GM21737 (cell line): ENCODE measurements around the gene MYO1A.
"Not testable (repeated sequence)": the region's sequence is repeated elsewhere in the genome, so short reads cannot be mapped to it uniquely, and the experiment has no call there.

Experiments used
- ATAC-seq: cut with Tn5 transposase; IDR thresholded peaks from one replicate; pipeline ENCODE4 v1.9.1; 2021; ENCODE audit warnings: mild to moderate bottlenecking, moderate library complexity; ENCODE audit not compliant: unreplicated experiment

MYO1A gene

DNA sequence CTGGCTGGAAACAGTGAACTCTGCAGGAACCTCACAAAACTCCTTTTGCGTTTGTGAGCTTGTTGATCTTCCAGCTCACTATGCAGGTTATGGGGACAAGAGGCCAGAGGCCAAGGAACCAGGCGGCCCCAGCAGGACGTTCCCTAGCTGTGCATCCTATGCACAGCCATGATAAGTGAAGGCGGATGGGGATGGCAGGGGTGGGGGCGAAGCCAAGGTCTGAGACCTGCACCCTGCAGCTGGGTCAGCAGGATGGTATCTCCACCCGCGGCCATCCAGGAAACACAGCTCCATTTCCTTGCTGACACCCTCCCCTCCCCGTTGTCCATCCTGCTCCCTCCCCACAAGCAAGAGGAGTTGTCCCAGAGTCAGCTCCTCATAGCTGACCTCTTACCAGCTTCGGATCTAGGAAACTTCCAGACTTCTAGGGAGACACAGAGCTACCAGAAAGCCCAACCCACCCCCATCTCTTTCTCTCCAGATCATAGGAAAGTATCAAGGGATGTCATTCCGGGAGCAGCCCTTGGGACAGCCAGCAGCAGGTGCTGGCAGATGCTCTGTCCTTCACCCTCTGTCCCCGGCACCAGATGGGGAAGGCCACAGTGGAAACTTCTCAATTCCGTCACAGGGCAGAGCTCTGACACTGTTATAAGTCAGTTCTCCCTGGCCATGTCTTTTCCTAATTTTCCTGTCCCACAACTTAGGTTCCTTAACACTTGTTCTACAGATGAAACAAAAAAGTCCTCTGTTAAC is 53.0 kb downstream of the MYO1A start:
- ATAC-seq: no peak

DNA sequence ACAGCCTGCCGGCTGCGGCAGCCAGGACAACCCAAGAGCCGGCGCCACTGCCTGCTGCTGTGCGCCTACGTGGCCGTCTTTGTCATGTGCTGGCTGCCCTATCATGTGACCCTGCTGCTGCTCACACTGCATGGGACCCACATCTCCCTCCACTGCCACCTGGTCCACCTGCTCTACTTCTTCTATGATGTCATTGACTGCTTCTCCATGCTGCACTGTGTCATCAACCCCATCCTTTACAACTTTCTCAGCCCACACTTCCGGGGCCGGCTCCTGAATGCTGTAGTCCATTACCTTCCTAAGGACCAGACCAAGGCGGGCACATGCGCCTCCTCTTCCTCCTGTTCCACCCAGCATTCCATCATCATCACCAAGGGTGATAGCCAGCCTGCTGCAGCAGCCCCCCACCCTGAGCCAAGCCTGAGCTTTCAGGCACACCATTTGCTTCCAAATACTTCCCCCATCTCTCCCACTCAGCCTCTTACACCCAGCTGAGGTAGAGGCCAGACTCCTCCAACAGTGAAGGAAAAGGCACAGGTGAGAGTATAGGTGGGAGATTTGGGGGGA is 53.9 kb downstream of the MYO1A start:
- ATAC-seq: no peak

DNA sequence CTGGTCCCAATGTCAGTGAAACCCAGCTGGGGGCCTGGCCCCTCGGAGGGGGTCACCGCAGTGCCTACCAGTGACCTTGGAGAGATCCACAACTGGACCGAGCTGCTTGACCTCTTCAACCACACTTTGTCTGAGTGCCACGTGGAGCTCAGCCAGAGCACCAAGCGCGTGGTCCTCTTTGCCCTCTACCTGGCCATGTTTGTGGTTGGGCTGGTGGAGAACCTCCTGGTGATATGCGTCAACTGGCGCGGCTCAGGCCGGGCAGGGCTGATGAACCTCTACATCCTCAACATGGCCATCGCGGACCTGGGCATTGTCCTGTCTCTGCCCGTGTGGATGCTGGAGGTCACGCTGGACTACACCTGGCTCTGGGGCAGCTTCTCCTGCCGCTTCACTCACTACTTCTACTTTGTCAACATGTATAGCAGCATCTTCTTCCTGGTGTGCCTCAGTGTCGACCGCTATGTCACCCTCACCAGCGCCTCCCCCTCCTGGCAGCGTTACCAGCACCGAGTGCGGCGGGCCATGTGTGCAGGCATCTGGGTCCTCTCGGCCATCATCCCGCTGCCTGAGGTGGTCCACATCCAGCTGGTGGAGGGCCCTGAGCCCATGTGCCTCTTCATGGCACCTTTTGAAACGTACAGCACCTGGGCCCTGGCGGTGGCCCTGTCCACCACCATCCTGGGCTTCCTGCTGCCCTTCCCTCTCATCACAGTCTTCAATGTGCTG is 54.6 kb downstream of the MYO1A start:
- ATAC-seq: no peak

DNA sequence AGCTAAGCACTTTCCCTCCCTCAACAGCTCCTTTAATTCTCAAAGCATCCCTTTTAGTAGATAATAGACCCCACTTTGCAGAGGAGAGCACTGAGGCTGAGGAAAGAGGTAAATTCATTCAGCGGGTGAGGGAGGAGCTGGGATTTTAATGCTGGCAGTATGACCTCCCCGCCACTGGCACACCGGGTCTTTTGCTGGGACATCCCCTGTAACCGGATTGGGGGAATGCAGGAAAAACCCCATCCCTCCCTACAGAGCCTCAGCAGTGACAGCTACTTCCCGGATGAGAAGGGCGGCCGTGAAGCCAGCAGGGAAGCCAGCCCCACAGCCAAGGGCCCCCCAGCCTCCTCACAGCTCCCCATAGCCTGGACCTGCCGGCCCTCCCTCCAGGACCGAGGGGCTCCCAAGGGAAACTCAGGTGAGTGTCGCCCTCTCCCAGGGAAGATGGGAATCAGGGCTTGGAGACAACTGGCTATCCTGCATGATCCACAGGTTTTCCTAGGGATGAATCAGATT is 55.6 kb downstream of the MYO1A start:
- no peak for ATAC-seq

DNA sequence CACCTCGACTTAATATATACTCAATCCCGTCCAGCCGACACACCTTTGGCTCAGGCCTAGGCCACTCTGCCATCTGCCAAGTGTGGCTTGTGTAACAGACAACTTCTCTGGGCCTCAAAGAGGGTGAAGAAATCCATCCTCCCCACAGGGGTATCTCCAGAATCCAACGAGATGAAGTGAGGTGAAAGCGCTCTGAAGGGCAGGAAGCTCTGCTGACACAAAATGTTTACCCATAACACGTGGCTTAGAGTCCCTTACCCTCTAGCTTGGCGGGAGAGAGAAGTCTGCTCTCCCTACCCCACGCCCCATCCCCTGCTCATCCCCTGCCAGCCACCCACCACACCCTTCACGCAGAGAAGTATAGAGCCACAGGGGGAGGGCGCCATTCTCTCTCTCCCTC is 56.6 kb downstream of the MYO1A start:
- no peak for ATAC-seq

DNA sequence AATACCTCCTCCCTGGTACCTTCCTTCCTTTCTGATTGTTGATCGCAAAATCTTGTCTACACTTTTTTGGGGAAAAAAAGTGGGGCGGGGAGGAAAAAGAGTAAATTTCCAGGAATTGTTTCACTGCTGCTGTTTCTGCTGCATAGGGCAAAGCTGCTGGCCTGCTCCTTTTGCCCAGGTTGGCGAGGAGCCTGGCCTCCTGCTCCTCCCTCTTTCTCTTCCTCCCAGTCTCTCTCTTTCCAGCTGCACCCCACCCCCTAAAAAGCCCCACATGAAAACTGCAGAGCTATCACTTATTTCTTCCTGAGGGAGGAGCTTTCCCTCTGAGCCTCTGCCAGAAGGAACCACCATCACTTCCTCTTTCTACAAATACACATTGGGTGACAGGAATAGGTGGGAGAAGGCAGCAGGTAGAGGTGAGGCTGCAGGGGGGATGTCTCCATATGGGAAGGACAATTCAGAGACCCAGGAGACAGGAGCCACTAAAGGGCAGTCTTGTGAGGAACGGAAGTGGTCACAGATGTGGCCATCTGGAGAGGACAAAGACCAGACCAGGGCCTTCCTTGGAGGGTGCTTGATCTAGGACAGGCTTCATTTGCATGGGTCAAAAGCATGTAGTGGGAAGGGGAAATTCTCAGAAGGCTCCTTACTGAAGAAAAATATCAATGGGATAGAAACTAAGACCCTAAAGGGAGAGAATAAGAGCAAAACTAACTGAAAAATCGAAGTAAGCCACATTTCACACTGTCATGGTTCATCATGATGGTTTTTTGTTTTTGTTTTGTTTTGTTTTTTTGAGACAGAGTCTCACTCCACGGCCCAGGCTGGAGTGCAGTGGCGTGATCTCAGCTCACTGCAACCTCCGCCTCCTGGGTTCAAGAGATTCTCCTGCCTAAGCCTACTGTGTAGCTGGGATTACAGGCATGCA is 58.3 kb downstream of the MYO1A start:
- ATAC-seq: no peak

DNA sequence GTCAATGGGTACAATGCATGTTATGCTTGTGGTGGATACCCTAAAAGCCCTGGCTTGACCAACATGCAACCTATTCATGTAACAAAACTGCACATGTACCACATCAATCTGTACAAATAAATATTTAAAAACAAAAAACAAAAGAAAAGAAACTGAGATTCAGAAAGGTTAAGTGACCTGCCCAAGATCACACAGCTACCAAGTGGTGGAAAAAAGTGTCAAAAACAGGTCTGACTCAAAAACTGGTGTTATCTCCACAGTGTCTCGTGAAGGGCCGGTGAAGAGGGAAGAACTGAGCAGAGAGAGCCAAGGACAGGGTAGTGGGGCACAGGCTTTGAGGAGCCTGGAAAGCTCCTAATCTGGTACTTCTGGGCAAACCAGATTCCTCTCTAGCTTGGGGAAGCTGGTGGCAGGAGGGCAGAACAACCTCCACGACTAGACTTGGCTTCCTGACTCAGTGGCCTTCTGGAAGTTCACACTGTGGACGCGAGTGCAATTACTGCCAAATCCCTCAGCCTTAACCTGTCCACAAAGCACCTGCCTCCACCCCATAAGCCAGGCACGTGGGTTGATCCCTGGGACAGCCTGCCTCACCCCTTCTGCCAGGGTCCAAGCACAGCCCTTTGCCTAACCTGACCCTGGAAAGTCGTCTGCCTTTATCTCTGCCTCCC is 59.1 kb downstream of the MYO1A start:
- ATAC-seq: no peak

DNA sequence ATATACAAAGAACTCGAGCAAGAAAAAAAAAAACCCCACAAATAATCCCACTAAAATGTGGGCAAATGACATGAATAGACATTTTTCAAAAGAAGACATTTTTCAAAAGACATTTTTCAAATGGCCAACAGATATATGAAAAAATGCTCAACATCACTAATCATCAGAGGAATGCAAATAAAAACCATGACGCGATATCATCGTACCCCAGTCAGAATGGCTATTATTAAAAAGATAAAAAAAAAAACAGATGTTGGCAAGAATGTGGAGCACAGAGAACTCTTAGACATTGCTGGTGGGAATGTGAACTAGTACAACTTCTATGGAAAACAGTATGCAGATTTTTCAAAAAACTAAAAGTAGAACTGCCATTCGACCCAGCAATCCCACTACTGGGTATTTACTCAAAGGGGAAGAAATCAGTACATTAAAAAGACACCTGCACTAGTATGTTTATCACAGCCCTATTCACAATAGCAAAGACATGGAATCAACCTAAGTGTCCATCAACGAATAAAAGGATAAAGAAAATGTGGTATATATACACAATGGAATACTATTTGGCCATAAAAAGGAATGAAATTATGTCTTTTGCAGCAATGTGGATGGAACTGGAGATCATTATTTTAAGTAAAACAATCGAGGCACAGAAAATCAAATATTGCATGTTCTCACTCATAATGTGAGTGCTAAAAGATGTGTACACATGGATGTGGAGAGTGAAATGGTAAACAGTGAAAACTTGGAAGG is 59.9 kb downstream of the MYO1A start:
- ATAC-seq: no peak

DNA sequence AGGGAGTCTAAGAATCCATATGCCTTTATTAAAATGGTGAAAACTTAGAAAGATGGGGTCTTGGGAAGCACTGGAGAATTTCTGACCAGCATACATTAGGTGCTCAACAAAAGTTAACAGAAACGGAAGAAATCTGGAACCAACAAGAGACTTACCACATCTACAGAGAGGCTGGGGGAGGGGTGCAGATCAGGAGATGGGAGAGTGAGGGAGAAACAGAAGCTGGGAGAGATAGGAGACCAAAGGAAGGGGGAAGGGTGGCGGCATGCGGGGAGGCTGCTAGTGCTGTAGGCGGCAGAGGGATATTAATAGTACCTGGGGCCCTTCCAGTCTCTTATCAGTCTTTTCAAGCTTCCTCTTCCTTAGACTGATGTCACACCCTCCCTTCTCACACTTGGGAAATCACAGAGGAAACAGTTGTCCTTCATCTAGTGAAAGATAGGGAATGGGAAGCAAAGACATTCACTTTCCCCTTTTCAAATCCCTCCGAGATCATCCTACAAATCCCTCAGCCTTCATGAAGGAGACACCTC is 61.7 kb downstream of the MYO1A start:
- ATAC-seq: no peak

DNA sequence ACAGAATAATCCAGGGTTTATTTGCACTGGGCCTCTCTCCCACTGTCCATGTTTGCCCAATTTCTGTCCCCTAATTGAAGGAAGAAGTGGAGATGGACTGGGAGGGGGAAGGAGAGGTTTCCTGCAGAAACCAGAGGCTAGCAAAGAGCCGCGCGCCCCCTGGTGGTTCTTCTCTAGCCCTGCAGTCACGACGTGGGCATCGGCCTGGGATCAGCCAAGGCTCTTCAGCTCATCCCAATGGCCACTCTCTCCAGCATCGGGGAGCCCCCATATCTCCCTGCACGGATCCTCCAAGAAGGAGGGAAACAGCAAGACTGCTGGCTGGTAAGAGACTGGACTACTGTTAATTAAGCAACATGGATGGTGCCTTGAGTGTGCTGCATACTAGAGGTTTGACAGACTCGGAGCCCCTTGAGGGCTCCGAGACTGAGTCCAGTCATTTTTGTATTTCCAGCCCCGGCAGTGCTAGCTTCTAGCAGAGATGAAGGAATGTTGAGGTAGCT is 62.3 kb downstream of the MYO1A start:
- ATAC-seq: no peak

DNA sequence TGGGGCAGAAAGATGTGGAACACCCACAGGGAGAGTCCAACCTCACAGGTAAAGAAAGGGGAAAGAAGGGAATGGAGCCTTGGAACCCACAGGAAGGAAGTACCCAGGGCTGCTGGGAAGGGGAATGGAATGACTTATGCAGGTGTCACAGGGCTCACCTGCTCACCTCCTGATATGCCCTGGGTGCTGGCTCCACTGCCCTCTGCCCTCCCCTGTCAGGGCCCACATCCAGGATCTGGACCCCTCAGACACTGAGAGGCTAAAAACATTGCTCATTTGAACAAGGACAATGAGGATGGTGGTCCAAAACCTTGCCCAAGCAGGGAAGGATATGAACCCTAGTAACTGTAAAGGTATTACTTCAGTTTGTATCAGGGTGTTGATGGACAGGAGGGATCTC is 62.9 kb downstream of the MYO1A start:
- ATAC-seq: no peak

DNA sequence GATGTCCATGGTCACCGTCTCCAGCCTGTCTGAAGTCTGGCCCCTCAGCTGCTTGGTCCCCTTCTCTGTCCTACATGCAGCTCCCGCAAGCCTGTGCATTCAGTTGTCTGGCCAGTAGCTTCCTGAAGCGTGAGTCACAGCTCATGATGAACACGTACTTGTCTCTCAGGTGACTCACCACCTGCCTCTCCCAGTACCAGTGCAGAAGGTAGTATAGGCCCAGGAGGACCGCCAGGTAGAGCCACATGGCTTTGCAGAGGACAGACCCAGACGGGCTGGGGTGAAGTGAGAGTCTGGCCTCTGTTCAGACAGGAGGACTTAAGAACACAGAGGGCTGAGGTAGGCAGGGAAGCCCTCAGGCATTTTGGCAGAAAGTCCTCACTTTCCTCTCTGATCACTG is 64.2 kb downstream of the MYO1A start:
- ATAC-seq: not testable (repeated sequence)

DNA sequence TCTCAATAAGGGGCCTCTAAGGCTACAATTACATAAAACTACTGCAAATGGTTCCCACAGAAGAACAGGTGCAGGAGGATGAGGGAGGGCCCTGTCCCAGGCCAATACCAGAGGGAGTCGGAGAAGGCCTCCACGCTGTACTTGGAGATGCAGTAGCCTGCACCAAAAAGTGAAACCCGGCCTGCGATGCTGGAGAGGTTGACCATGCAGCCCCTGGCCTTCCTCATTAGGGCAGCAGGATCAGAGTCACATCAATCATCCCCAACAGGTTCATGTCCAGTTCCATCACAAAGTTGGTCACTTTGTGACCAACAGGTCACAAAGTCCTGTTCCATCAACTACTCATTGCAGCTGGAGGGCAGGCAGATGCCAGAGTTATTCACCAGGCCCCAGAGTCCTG is 66.5 kb downstream of the MYO1A start:
- no peak for ATAC-seq

DNA sequence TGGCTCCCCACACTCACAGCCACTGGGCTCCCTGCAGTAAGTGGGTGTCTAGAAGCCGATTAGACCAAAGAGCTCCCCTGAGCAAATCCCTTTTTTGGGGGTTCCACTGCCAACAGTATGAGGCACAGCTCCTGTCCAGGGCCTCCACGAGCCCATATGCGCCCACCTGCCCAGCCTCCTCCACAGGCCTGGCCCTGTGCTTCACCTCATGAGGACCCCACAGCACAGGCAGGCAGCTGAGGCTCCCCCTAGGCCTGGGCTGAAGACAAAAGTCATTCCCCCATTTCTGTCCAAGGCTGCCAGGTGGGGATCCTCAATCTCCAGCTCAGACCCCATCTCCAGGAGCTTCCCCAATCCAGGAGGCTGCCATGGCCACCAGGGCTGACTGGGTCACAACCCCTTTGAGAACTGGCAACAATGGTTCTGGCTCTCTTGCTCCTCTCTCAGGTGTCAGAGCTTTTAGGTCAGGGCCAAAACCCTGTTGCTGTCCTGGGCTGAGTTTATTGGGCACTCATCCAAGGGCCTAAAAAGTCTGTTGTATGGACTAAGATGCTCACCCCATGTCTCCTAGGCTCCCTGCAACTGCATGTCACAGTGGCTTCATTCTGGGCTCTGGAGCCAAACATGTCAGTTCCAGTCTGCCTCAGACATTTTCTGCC is 67.2 kb downstream of the MYO1A start:
- ATAC-seq: not testable (repeated sequence)

DNA sequence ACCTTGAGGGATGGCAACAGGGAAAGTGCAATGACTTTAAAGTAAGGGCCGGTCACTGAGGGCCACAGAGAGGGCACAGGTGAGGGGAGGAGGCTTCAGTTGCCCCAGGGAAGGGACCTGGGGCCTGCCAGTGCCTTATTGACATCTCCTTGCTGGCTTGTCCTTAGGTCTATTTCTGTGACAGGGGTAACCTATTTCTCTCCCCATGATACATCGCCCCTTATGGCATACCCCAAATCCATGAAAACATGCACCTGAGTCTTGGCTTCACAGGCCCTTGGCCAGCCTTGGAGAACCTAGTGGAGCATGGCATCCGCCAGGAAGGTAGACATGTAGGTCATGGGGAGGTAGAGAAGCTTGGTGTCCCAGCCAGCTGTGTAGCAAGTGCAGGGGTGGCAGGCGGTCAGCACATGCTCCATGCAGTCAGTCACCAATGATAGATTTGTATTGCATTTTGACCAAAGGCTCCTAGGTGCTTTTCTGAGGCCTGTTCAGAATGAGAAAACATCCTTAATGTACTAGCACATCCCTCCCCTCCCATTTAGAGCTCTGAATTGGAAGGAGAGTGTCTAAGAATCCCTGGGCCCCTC is 68.9 kb downstream of the MYO1A start:
- no peak for ATAC-seq

DNA sequence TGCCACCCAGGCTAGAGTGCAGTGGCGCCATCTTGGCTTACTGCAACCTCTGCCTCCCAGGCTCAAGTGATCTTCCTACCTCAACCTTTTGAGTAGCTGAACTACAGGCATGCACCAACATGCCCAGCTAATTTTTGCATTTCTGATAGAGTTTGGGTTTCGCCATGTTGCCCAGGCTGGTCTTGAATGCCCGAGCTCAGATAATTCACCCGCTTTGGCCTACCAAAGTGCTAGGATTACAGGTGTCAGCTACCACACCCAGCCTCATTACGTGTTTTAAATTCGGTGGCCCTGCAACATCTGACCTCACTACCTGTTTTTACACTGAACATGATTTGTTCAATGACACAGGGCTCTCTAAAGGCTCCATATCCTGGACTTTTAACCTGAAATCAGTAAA is 69.7 kb downstream of the MYO1A start:
- ATAC-seq: no peak

DNA sequence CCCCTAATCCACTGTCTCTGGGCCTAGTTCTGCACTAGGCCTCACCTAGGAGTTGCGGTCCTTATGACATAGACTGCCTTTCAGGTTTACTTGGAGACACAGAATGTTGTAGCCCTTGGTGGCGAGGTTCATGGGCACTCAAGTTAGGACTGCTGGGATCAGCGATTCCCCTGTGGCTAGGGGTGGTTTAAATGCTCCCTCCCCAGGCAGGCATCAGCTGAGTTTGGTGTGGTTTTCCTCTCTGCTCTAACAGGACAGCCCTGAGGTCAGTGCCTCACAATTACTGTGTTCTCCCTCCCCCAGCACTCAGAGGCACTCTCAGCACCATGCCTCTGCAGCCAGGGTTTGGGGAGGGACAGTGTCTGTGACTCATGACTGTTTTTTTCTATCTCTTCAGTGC is 70.3 kb downstream of the MYO1A start:
- no peak for ATAC-seq
